ENCODE results near the gene OAT. TPM values are rescaled to one million over a fixed set of nuclear protein-coding genes. Genes with fewer than 3 reads are reported as not detected.
"Not testable (repeated sequence)": the region's sequence is repeated elsewhere in the genome, so short reads cannot be mapped to it uniquely, and the experiment has no call there.

OAT gene
- polyA plus RNA-seq, 2 of the 4 experiments (the other 2 are of a cell fraction): 81.3 to 97.6 TPM

GRCh38 chr10:124448696-124449169 is 30.0 kb upstream of the OAT start:
- POLR2A ChIA-PET: interaction anchor here (1.1 kb wide), 1 partner anchor 30 kb away, joined by 3 read pairs; the partner anchor contains the start of gene OAT
- FAIRE-seq (no peak), DNase-seq (ENCODE audit: low read depth in 1 of 2, low spot score in 1 of 2) (no peak), ATAC-seq (peak in 1 of 2 experiments; percentile 36; a peak in 3 of 6 replicates)
- no peaks in the 10 kb centered on the region for H3K9me3 ChIP-seq
- WGBS (ENCODE audit: missing lambda C conversion rate): 22% methylated on average over 21 of the region's 26 CpGs
- CTCF ChIA-PET: no interaction called here
- H3K4me2 ChIP-seq: peak overlapping the region; percentile 98
- H3K4me1 ChIP-seq: peaks cover 14% of the 10 kb centered on the region
- peak overlapping the region; percentile 50 for H3K4me3 ChIP-seq
- H3K27ac ChIP-seq: no peak overlapping the region
- TF ChIP-seq NPAS2 (CRISPR knock-in tag; IDR thresholded peaks at IDR 0.05; ENCODE audit: borderline replicate concordance): no peak
- TF ChIP-seq ZC3H11A (IDR thresholded peaks at IDR 0.05): no peak

- WGBS (ENCODE audit: missing lambda C conversion rate): 73% methylated on average over 37 of the region's 60 CpGs
- no peak for FAIRE-seq
- no peak overlapping the region for H3K4me3 ChIP-seq
- H3K27ac ChIP-seq: no peak overlapping the region
- ChIA-PET POLR2A (no interaction called here), CTCF (no interaction called here)
- H3K9me3 ChIP-seq: no peaks in the 10 kb centered on the region
- TF ChIP-seq RCOR1 (IDR thresholded peaks at IDR 0.05; ENCODE audit: low read depth, low read length) (no peak), CBX8 (IDR thresholded peaks at IDR 0.05) (no peak)
- DNase-seq (ENCODE audit: low read depth in 1 of 2, low spot score in 1 of 2): no peak
- no peak for ATAC-seq
- peak overlapping the region; percentile 16; the same call in 1 of the 3 replicates for H3K4me2 ChIP-seq
- H3K4me1 ChIP-seq: peaks cover 14% of the 10 kb centered on the region
Measured at GRCh38 chr10:124447751-124448466, 29.2 kb upstream of the OAT start.

- H3K27ac ChIP-seq: no peak overlapping the region
- H3K4me2 ChIP-seq: peak overlapping the region; percentile 16; the same call in 1 of the 3 replicates
- ChIA-PET POLR2A (no interaction called here), CTCF (no interaction called here)
- no peaks in the 10 kb centered on the region for H3K9me3 ChIP-seq
- FAIRE-seq (no peak), ATAC-seq (no peak), DNase-seq (ENCODE audit: low read depth in 1 of 2, low spot score in 1 of 2) (no peak)
- TF ChIP-seq CBX8 (IDR thresholded peaks at IDR 0.05): no peak
- no peak for TF ChIP-seq SMC3 (IDR thresholded peaks at IDR 0.05)
- TF ChIP-seq HOXB5 (CRISPR knock-in tag; IDR thresholded peaks at IDR 0.05): no peak
- TF ChIP-seq, protein P1, sequence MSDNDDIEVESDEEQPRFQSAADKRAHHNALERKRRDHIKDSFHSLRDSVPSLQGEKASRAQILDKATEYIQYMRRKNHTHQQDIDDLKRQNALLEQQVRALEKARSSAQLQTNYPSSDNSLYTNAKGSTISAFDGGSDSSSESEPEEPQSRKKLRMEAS (IDR thresholded peaks at IDR 0.05): no peak
- TF ChIP-seq CBX2 (IDR thresholded peaks at IDR 0.05; ENCODE audit: borderline replicate concordance, low read depth): no peak
- TF ChIP-seq ZSCAN20 (CRISPR knock-in tag; IDR thresholded peaks at IDR 0.05): no peak
- TF ChIP-seq HOXB13 (CRISPR knock-in tag; IDR thresholded peaks at IDR 0.05; ENCODE audit: low read depth): no peak
- no peak for TF ChIP-seq MAZ (IDR thresholded peaks at IDR 0.05; ENCODE audit: borderline replicate concordance, low read depth, low read length)
- H3K4me3 ChIP-seq: no peak overlapping the region
- 77% methylated on average over 56 of the region's 71 CpGs for WGBS (ENCODE audit: missing lambda C conversion rate)
- H3K4me1 ChIP-seq: peaks cover 14% of the 10 kb centered on the region
Measured at GRCh38 chr10:124446830-124447750, 28.4 kb upstream of the OAT start.

DNA sequence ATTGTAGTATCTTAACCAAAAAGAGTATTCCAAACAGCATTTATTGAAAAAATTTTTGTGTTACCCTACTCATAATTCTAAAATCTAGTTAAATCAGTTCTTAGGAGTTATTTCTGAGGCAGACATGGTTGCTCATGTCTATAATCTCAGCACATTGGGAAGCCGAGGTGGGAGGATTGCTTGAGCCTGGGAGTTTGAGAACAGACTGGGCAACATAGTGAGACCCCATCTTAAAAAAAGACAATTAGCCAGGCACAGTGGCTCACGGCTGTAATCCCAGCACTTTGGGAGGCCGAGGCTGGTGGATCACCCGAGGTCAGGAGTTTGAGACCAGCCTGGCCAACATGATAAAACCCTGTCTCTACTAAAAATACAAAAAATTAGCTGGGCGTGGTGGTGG is 23.0 kb upstream of the OAT start:
- WGBS (ENCODE audit: missing lambda C conversion rate): 59% methylated on average over 5 of the region's 5 CpGs

GRCh38 chr10:124436191-124436638 is 17.5 kb upstream of the OAT start:
- TF ChIP-seq CHD2 (IDR thresholded peaks at IDR 0.05; ENCODE audit: low read length, partially characterized antibody): no peak
- TF ChIP-seq, protein P2, sequence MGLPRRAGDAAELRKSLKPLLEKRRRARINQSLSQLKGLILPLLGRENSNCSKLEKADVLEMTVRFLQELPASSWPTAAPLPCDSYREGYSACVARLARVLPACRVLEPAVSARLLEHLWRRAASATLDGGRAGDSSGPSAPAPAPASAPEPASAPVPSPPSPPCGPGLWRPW (IDR thresholded peaks at IDR 0.05): no peak
- TF ChIP-seq RCOR1 (IDR thresholded peaks at IDR 0.05; ENCODE audit: low read depth, low read length): no peak
- Histone ChIP-seq H3K4me2 (no peak overlapping the region), H3K4me1 (peaks cover 18% of the 10 kb centered on the region; the same call in 2 of the 3 replicates), H3K27ac (no peak overlapping the region), H3K9me3 (no peaks in the 10 kb centered on the region), H3K4me3 (no peak overlapping the region)
- 86% methylated on average over 8 of the region's 8 CpGs for whole genome bisulfite sequencing (ENCODE audit: missing lambda C conversion rate)
- no peak for DNase-seq (ENCODE audit: low read depth in 1 of 2, low spot score in 1 of 2)
- POLR2A ChIA-PET: no interaction called here
- CTCF ChIA-PET: no interaction called here
- ATAC-seq: no peak
- FAIRE-seq: no peak

More for the DNA sequence above, 23.0 kb upstream of the OAT start:
- DNase-seq (ENCODE audit: low read depth in 1 of 2, low spot score in 1 of 2); H3K27ac ChIP-seq; FAIRE-seq; H3K4me3 ChIP-seq; CTCF ChIA-PET; H3K4me1 ChIP-seq; H3K4me2 ChIP-seq; H3K9me3 ChIP-seq; POLR2A ChIA-PET; ATAC-seq: not testable (repeated sequence)

GRCh38 chr10:124435683-124436082 is 17.0 kb upstream of the OAT start:
- H3K4me3 ChIP-seq; H3K4me2 ChIP-seq; H3K27ac ChIP-seq; FAIRE-seq; ATAC-seq; H3K9me3 ChIP-seq; POLR2A ChIA-PET; DNase-seq (ENCODE audit: low read depth in 1 of 2, low spot score in 1 of 2): not testable (repeated sequence)
- WGBS (ENCODE audit: missing lambda C conversion rate): 81% methylated on average over 4 of the region's 4 CpGs
- peaks cover 18% of the 10 kb centered on the region; the same call in 2 of the 3 replicates for H3K4me1 ChIP-seq
- CTCF ChIA-PET: interaction anchor here (0.6 kb wide), 1 partner anchor 393 kb away, joined by 3 read pairs; no protein-coding TSS in a partner anchor

Data from A549 (cell line).